Esophagus (tissue), 2 donors: ENCODE results near the gene SDF4. TPM values are rescaled to one million over a fixed set of nuclear protein-coding genes. Genes with fewer than 3 reads are reported as not detected.

Source experiments
- H3K27ac ChIP-seq, 2 donors: one replicate each; pipeline ENCODE4 v1.5.1; 2013; ENCODE audit warnings: low read depth in 2 of 2, mild to moderate bottlenecking in 2 of 2, inconsistent platforms in 1 of 2, low read length in 1 of 2, moderate library complexity in 1 of 2
- H3K27me3 ChIP-seq, 2 donors: one replicate each; pipeline ENCODE4 v1.6.1; 2013; ENCODE audit warnings: low read length in 2 of 2, control low read depth in 1 of 2, mild to moderate bottlenecking in 1 of 2; ENCODE audit not compliant: insufficient read depth in 2 of 2, control insufficient read depth in 1 of 2
- H3K36me3 ChIP-seq, 2 donors: one replicate each; pipeline ENCODE4 v1.6.1; 2013; ENCODE audit warnings: low read length in 1 of 2; ENCODE audit not compliant: control insufficient read depth in 2 of 2, insufficient read depth in 2 of 2
- H3K4me1 ChIP-seq, 2 donors: one replicate each; pipeline ENCODE4 v1.6.1; 2013; ENCODE audit warnings: low read length in 1 of 2; ENCODE audit not compliant: control insufficient read depth in 2 of 2, insufficient read depth in 2 of 2
- H3K4me3 ChIP-seq, 2 donors: one replicate each; pipeline ENCODE4 v1.5.1; 2013; ENCODE audit warnings: low read length in 2 of 2, mild to moderate bottlenecking in 2 of 2, low read depth in 1 of 2, moderate library complexity in 1 of 2
- H3K9me3 ChIP-seq, 2 donors: one replicate each; pipeline ENCODE4 v1.6.1; 2013; ENCODE audit warnings: mild to moderate bottlenecking in 2 of 2, low read depth in 1 of 2, low read length in 1 of 2, moderate library complexity in 1 of 2; ENCODE audit not compliant: control insufficient read depth in 2 of 2, insufficient read depth in 1 of 2
- WGBS, 2 donors: extraction: QIAGEN DNeasy Blood & Tissue Kit; methylation state at CpG; one replicate each; pipeline ENCODE4 v1.1.7; 2013; 5-methylcytosine and 5-hydroxymethylcytosine counted together
- polyA plus RNA-seq, 2 donors: library from polyadenylated mRNA; stranded (reverse); fragments of 200-250 nt; gene quantifications; one replicate each; pipeline ENCODE4 v1.2.3, GENCODE V29; 2013
- donor health status: healthy with polysubstance abuse.
- donor health status: Bipolar disorder and iron deficiency.

SDF4 gene
- polyA plus RNA-seq, 2 donors: 43.9 to 68.0 TPM

GRCh38 chr1:1191734-1192133 lies 40.1 kb downstream of the SDF4 start:
- H3K27me3 ChIP-seq: no peaks in the 10 kb centered on the region
- H3K9me3 ChIP-seq: no peaks in the 10 kb centered on the region
- H3K4me1 ChIP-seq: no peaks in the 10 kb centered on the region
- H3K27ac ChIP-seq: peak overlapping the region in 1 of 2 donors; percentile 78
- no peaks in the 10 kb centered on the region for H3K36me3 ChIP-seq
- H3K4me3 ChIP-seq: no peak overlapping the region
- WGBS, 2 donors: 77% methylated on average over 11 of the region's 11 CpGs

GRCh38 chr1:1189111-1189510 lies 42.7 kb downstream of the SDF4 start:
- WGBS, 2 donors: 68 to 76% methylated on average over 5 of the region's 5 CpGs
- Histone ChIP-seq H3K4me1 (no peaks in the 10 kb centered on the region), H3K4me3 (no peak overlapping the region), H3K27ac (no peak overlapping the region), H3K27me3 (no peaks in the 10 kb centered on the region), H3K9me3 (no peaks in the 10 kb centered on the region), H3K36me3 (no peaks in the 10 kb centered on the region)

- Histone ChIP-seq H3K27me3 (no peaks in the 10 kb centered on the region), H3K4me3 (no peak overlapping the region), H3K4me1 (no peaks in the 10 kb centered on the region), H3K36me3 (no peaks in the 10 kb centered on the region), H3K27ac (no peak overlapping the region), H3K9me3 (no peaks in the 10 kb centered on the region)
Observed at GRCh38 chr1:1187938-1188337, 43.9 kb downstream of the SDF4 start.

GRCh38 chr1:1185101-1185765 lies 46.6 kb downstream of the SDF4 start:
- Histone ChIP-seq H3K4me1 (no peaks in the 10 kb centered on the region), H3K9me3 (no peaks in the 10 kb centered on the region), H3K27ac (no peak overlapping the region), H3K4me3 (no peak overlapping the region), H3K36me3 (no peaks in the 10 kb centered on the region), H3K27me3 (no peaks in the 10 kb centered on the region)
- WGBS, 2 donors: 85 to 90% methylated on average over 31 of the region's 31 CpGs

GRCh38 chr1:1183833-1184775 lies 47.7 kb downstream of the SDF4 start:
- 85 to 88% methylated on average over 32 to 33 of the region's 33 CpGs for WGBS, 2 donors
- peaks cover 0 to 2% of the 10 kb centered on the region in 2 donors for H3K36me3 ChIP-seq
- H3K9me3 ChIP-seq: no peaks in the 10 kb centered on the region
- no peak overlapping the region for H3K27ac ChIP-seq
- no peak overlapping the region for H3K4me3 ChIP-seq
- H3K4me1 ChIP-seq: no peaks in the 10 kb centered on the region
- no peaks in the 10 kb centered on the region for H3K27me3 ChIP-seq

GRCh38 chr1:1183221-1183747 lies 48.5 kb downstream of the SDF4 start:
- Histone ChIP-seq H3K27me3 (no peaks in the 10 kb centered on the region), H3K27ac (no peak overlapping the region), H3K36me3 (peaks cover 0 to 2% of the 10 kb centered on the region in 2 donors), H3K4me1 (peaks cover 0 to 3% of the 10 kb centered on the region in 2 donors), H3K9me3 (no peaks in the 10 kb centered on the region), H3K4me3 (no peak overlapping the region)
- WGBS, 2 donors: 79% methylated on average over 21 of the region's 21 CpGs

GRCh38 chr1:1182491-1183220 lies 49.1 kb downstream of the SDF4 start:
- no peaks in the 10 kb centered on the region for H3K27me3 ChIP-seq

GRCh38 chr1:1181938-1182410 lies 49.8 kb downstream of the SDF4 start:
- Histone ChIP-seq H3K4me1 (peaks cover 0 to 3% of the 10 kb centered on the region in 2 donors), H3K27me3 (no peaks in the 10 kb centered on the region), H3K36me3 (peaks cover 0 to 2% of the 10 kb centered on the region in 2 donors), H3K27ac (no peak overlapping the region), H3K9me3 (no peaks in the 10 kb centered on the region), H3K4me3 (no peak overlapping the region)
- 75 to 76% methylated on average over 21 of the region's 21 CpGs for WGBS, 2 donors

More at GRCh38 chr1:1182491-1183220, 49.1 kb downstream of the SDF4 start:
- Histone ChIP-seq H3K36me3 (peaks cover 0 to 2% of the 10 kb centered on the region in 2 donors), H3K4me3 (no peak overlapping the region), H3K9me3 (no peaks in the 10 kb centered on the region), H3K27ac (no peak overlapping the region), H3K4me1 (peaks cover 0 to 3% of the 10 kb centered on the region in 2 donors)
- WGBS, 2 donors: 67 to 71% methylated on average over 28 to 39 of the region's 39 CpGs
